GM23338 (cell line): ENCODE measurements around the gene MAP1S. TPM values are rescaled to one million over a fixed set of nuclear protein-coding genes. Genes with fewer than 3 reads are reported as not detected.

Experiments used
- ATAC-seq: fragments of 200-7000 bp; cut with Tn5 transposase; 3 replicates; pipeline ENCODE4 v1.9.1; 2020
- DNase-seq: peaks from one replicate; pipeline ENCODE4 v3.0.0-alpha.2; 2015; ENCODE audit warnings: low spot score
- H2AFZ ChIP-seq: fragments of 200-600 bp; sonication (generic); 2 replicates; pipeline ENCODE4 v1.8.0; 2016; ENCODE audit warnings: antibody characterized with exemption, mild to moderate bottlenecking, moderate library complexity
- H3F3A ChIP-seq: fragments of 200-600 bp; sonication (generic); replicated peaks from 2 replicates; pipeline ENCODE4 v1.8.0; 2017; ENCODE audit warnings: antibody characterized with exemption, mixed run types, low read depth
- H3K27ac ChIP-seq: fragments of 200-600 bp; sonication (generic); 2 replicates; pipeline ENCODE4 v1.6.1; 2016; ENCODE audit warnings: low read depth
- H3K27me3 ChIP-seq: fragments of 200-600 bp; sonication (generic); 2 replicates; pipeline ENCODE4 v1.8.0; 2016; ENCODE audit warnings: mild to moderate bottlenecking, mixed run types, moderate library complexity; ENCODE audit not compliant: insufficient read depth
- H3K36me3 ChIP-seq: fragments of 200-600 bp; sonication (generic); 2 replicates; pipeline ENCODE4 v1.8.0; 2016; ENCODE audit warnings: mild to moderate bottlenecking; ENCODE audit not compliant: insufficient read depth
- H3K4me1 ChIP-seq: fragments of 200-600 bp; sonication (generic); 2 replicates; pipeline ENCODE4 v1.8.0; 2016; ENCODE audit warnings: mild to moderate bottlenecking, moderate library complexity; ENCODE audit not compliant: insufficient read depth
- H3K4me2 ChIP-seq: fragments of 200-600 bp; sonication (generic); 2 replicates; pipeline ENCODE4 v1.7.1; 2017; ENCODE audit warnings: mixed run types
- H3K4me3 ChIP-seq: fragments of 200-600 bp; sonication (generic); 2 replicates; pipeline ENCODE4 v1.6.1; 2016; ENCODE audit warnings: mixed run types
- H3K79me2 ChIP-seq: fragments of 200-600 bp; sonication (generic); replicated peaks from 2 replicates; pipeline ENCODE4 v1.8.0; 2017; ENCODE audit warnings: mild to moderate bottlenecking; ENCODE audit not compliant: insufficient read depth
- H3K9me2 ChIP-seq: fragments of 200-600 bp; sonication (generic); 2 replicates; pipeline ENCODE4 v1.8.0; 2017; ENCODE audit not compliant: insufficient read depth
- H4K20me1 ChIP-seq: fragments of 200-600 bp; sonication (generic); replicated peaks from 2 replicates; pipeline ENCODE4 v1.8.0; 2017; ENCODE audit warnings: mild to moderate bottlenecking; ENCODE audit not compliant: insufficient read depth
- H3K27ac Mint-ChIP-seq: 2 replicates; pipeline ENCODE4 v1.8.0; 2020; ENCODE audit warnings: inconsistent platforms, mild to moderate bottlenecking, moderate library complexity, mixed read lengths
- H3K27me3 Mint-ChIP-seq: 3 replicates; pipeline ENCODE4 v1.8.0; 2022; ENCODE audit warnings: low read depth, mild to moderate bottlenecking, moderate library complexity, mixed read lengths, inconsistent platforms; ENCODE audit not compliant: insufficient read depth, poor library complexity
- H3K36me3 Mint-ChIP-seq: 3 replicates; pipeline ENCODE4 v1.8.0; 2021; ENCODE audit warnings: low read depth, mild to moderate bottlenecking, inconsistent platforms, moderate library complexity, mixed read lengths
- H3K4me1 Mint-ChIP-seq: 3 replicates; pipeline ENCODE4 v1.8.0; 2020; ENCODE audit warnings: mild to moderate bottlenecking, inconsistent platforms, mixed read lengths
- H3K4me3 Mint-ChIP-seq: 3 replicates; pipeline ENCODE4 v1.8.0; 2021; ENCODE audit warnings: moderate library complexity, mild to moderate bottlenecking, inconsistent platforms, mixed read lengths
- H3K9me3 Mint-ChIP-seq: 3 replicates; pipeline ENCODE4 v1.8.0; 2020; ENCODE audit warnings: moderate library complexity, mild to moderate bottlenecking, inconsistent platforms, mixed read lengths
- CREB1 ChIP-seq: fragments of 250-450 bp; sonication (Bioruptor Pico); IDR thresholded peaks from 2 replicates; pipeline ENCODE4 v1.5.0; 2020; ENCODE audit warnings: low read depth, mild to moderate bottlenecking, moderate library complexity
- EZH2 ChIP-seq: fragments of 200-600 bp; sonication (generic); IDR thresholded peaks from one replicate; pipeline ENCODE4 v1.8.0; 2017; ENCODE audit warnings: antibody characterized with exemption, mild to moderate bottlenecking, low read depth; ENCODE audit not compliant: unreplicated experiment
- NANOG ChIP-seq: IDR thresholded peaks from 2 replicates; pipeline ENCODE4 v1.6.1; 2016; ENCODE audit warnings: antibody characterized with exemption, borderline replicate concordance
- POLR2AphosphoS5 ChIP-seq: IDR thresholded peaks from 2 replicates; pipeline ENCODE4 v1.6.1; 2016; ENCODE audit warnings: antibody characterized with exemption, low read depth
- REST ChIP-seq: IDR thresholded peaks from one replicate; pipeline ENCODE4 v1.6.1; 2018; ENCODE audit warnings: antibody characterized with exemption; ENCODE audit not compliant: unreplicated experiment
- ZNF331 ChIP-seq: fragments of 250-450 bp; sonication (Bioruptor Pico); IDR thresholded peaks from 2 replicates; pipeline ENCODE4 v1.5.0; 2020; ENCODE audit warnings: low read depth, mild to moderate bottlenecking, moderate library complexity
- long read RNA-seq: library from polyadenylated mRNA; unstranded; transcript quantifications from one replicate; pipeline ENCODE4 v2.0.0, GENCODE V29; 2020; ENCODE audit not compliant: unreplicated experiment
- polyA plus RNA-seq: library from polyadenylated mRNA; unstranded; fragments of >200 nt; fragmentation: Nextera tagmentation; extraction: Ambion mirVana; gene quantifications from 2 replicates; pipeline ENCODE4 v1.2.1, GENCODE V29; 2016
- total RNA-seq: library from RNA; depleted of rRNA; stranded (reverse); fragments of >200 nt; shearing (Covaris generic); gene quantifications from 2 replicates; pipeline ENCODE4 v1.2.3, GENCODE V29; 2014; rRNA removed
- TF ChIP-seq, protein P1 (sequence below): IDR thresholded peaks from 2 replicates; pipeline ENCODE4 v1.6.1; 2016; ENCODE audit warnings: antibody characterized with exemption

MAP1S gene, protein sequence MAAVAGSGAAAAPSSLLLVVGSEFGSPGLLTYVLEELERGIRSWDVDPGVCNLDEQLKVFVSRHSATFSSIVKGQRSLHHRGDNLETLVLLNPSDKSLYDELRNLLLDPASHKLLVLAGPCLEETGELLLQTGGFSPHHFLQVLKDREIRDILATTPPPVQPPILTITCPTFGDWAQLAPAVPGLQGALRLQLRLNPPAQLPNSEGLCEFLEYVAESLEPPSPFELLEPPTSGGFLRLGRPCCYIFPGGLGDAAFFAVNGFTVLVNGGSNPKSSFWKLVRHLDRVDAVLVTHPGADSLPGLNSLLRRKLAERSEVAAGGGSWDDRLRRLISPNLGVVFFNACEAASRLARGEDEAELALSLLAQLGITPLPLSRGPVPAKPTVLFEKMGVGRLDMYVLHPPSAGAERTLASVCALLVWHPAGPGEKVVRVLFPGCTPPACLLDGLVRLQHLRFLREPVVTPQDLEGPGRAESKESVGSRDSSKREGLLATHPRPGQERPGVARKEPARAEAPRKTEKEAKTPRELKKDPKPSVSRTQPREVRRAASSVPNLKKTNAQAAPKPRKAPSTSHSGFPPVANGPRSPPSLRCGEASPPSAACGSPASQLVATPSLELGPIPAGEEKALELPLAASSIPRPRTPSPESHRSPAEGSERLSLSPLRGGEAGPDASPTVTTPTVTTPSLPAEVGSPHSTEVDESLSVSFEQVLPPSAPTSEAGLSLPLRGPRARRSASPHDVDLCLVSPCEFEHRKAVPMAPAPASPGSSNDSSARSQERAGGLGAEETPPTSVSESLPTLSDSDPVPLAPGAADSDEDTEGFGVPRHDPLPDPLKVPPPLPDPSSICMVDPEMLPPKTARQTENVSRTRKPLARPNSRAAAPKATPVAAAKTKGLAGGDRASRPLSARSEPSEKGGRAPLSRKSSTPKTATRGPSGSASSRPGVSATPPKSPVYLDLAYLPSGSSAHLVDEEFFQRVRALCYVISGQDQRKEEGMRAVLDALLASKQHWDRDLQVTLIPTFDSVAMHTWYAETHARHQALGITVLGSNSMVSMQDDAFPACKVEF
- total RNA-seq, result 67.6 and 102 TPM in 2 replicates
- 104 and 118 TPM in 2 replicates for polyA plus RNA-seq
- long read RNA-seq, transcript MAP1S-201 (7 exons, 3,419 nt), result major isoform, 8 of 14 reads
- long read RNA-seq, partial matches to known transcripts, result 6 of 14 reads
- long read RNA-seq, other reads (novel, unspliced or antisense), result 0 of 14 reads

DNA sequence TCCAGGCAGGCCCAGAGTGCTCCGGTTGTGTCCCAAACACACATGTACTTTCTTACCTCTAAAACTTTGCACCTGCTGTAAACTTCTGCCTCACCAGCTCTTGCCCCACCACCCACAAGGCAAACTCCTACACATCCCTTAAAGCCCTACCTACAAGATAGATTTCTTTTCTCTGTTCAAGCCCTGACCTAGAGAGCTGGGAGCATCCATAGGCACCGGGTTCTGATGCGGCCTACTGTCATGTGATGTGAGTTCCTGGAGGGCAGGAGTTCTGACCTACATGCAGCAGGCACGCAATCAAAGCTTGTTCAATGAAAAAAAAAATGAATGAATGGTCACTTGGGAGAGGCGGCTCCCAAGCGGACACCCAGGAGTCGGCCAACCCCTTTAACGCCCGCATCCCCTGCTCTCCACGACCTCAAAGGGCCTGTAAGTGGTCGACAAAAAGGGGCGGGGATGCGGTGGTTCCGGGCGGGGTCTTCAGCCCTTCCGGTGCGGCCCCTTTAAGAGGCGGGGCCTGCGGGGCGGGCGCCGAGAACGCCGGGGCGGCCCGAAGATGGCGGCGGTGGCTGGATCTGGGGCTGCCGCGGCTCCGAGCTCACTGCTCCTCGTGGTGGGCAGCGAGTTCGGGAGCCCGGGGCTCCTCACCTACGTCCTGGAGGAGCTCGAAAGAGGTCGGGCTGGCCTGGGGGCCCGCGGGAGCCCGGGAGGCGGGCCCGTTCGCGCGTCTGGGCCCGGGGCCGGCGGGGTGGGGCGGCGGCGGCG, at the start of gene MAP1S:
Gene MAP1S (plus strand): TSS at position 534 of the 765 bp plus-strand sequence. CDS start 23 bp downstream, at position 557.
- H3K4me3 Mint-ChIP-seq, result peak within 1 kb of the TSS; percentile 83
- H3K4me3 ChIP-seq, result peak within 1 kb of the TSS; percentile 91
- no peaks in the 10 kb centered on the region for H3K27me3 ChIP-seq
- no peaks in the 10 kb centered on the region for H3K9me2 ChIP-seq
- ATAC-seq (peak; percentile 93), DNase-seq (peak; percentile 95)
- no peaks in the 10 kb centered on the region for H3K9me3 Mint-ChIP-seq
- peak within 1 kb of the TSS; percentile 94 for H3K4me2 ChIP-seq
- H3K27ac Mint-ChIP-seq, result peak within 1 kb of the TSS; percentile 71
- peaks cover 29% of the 10 kb centered on the region for H3K4me1 Mint-ChIP-seq
- H3K79me2 ChIP-seq, result peaks cover 32% of the 10 kb centered on the region
- H3F3A ChIP-seq, result 0 out of 2 replicates have a peak, but pooled peaks cover 5% of the 10 kb centered on the region
- no peaks in the 10 kb centered on the region for H3K36me3 ChIP-seq
- H3K4me1 ChIP-seq, result peaks cover 14% of the 10 kb centered on the region; the same call in 1 of the 2 replicates
- peaks cover 18% of the 10 kb centered on the region for H4K20me1 ChIP-seq
- TF ChIP-seq, protein P1, sequence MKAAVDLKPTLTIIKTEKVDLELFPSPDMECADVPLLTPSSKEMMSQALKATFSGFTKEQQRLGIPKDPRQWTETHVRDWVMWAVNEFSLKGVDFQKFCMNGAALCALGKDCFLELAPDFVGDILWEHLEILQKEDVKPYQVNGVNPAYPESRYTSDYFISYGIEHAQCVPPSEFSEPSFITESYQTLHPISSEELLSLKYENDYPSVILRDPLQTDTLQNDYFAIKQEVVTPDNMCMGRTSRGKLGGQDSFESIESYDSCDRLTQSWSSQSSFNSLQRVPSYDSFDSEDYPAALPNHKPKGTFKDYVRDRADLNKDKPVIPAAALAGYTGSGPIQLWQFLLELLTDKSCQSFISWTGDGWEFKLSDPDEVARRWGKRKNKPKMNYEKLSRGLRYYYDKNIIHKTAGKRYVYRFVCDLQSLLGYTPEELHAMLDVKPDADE, result 0 out of 2 replicates have a peak, but pooled peaks have one; percentile 28
- TF ChIP-seq CREB1 (CRISPR knock-in tag), result no peak
- TF ChIP-seq NANOG, result 0 out of 2 replicates have a peak, but pooled peaks have one; percentile 11
- peak; percentile 90 for TF ChIP-seq POLR2AphosphoS5
- H3K36me3 Mint-ChIP-seq, result peaks cover 20% of the 10 kb centered on the region
- H3K27ac ChIP-seq, result peak within 1 kb of the TSS; percentile 66; the same call in 1 of the 2 replicates
- peak within 1 kb of the TSS; percentile 94; the same call in 1 of the 2 replicates for H2AFZ ChIP-seq
- peaks cover 7% of the 10 kb centered on the region for H3K27me3 Mint-ChIP-seq

- DNase-seq, result peak; percentile 87
- H3F3A ChIP-seq, result no peaks in the 10 kb centered on the region
- no peak overlapping the region for H3K4me3 Mint-ChIP-seq
- peaks cover 7% of the 10 kb centered on the region for H3K4me1 Mint-ChIP-seq
- peaks cover 6% of the 10 kb centered on the region; the same call in 1 of the 2 replicates for H3K36me3 ChIP-seq
- no peak overlapping the region for H2AFZ ChIP-seq
- peaks cover 12% of the 10 kb centered on the region for H3K27me3 Mint-ChIP-seq
- H4K20me1 ChIP-seq, result no peaks in the 10 kb centered on the region; the same call in 1 of the 2 replicates
- no peak overlapping the region for H3K4me3 ChIP-seq
- H3K27ac Mint-ChIP-seq, result no peak overlapping the region
- H3K4me2 ChIP-seq, result no peak overlapping the region
- TF ChIP-seq, protein P1, result peak; percentile 59; the same call in 1 of the 2 replicates
- TF ChIP-seq REST (peak; percentile 11), CREB1 (CRISPR knock-in tag) (peak; percentile 50), EZH2 (no peak), ZNF331 (CRISPR knock-in tag) (no peak), POLR2AphosphoS5 (no peak)
- H3K27me3 ChIP-seq, result no peaks in the 10 kb centered on the region
- H3K4me1 ChIP-seq, result no peaks in the 10 kb centered on the region; the same call in 1 of the 2 replicates
- no peak overlapping the region for H3K27ac ChIP-seq
- peaks cover 44% of the 10 kb centered on the region for H3K36me3 Mint-ChIP-seq
- no peaks in the 10 kb centered on the region for H3K9me2 ChIP-seq
- no peaks in the 10 kb centered on the region; the same call in 1 of the 3 replicates for H3K9me3 Mint-ChIP-seq
- peaks cover 7% of the 10 kb centered on the region for H3K79me2 ChIP-seq
- peak; percentile 85 for ATAC-seq
Measured at GRCh38 chr19:17671906-17672305, 47.4 kb upstream of the MAP1S start.
